Activated CD4-positive, alpha-beta T cell treated with anti-CD3 and anti-CD28 coated beads, Interleukin-2, amount 10 ng/mL, durations not matched to agents 24 days and 14 days (primary cell): ENCODE data around the gene B9D1. TPM values are rescaled to one million over a fixed set of nuclear protein-coding genes. Genes with fewer than 3 reads are reported as not detected.

Experiments
- DNase-seq: peaks from one replicate; pipeline ENCODE4 v3.0.0; 2022
- H3K27ac Mint-ChIP-seq: one replicate; pipeline ENCODE4 v1.8.0; 2022; ENCODE audit warnings: mild to moderate bottlenecking, mixed read lengths
- H3K27me3 Mint-ChIP-seq: one replicate; pipeline ENCODE4 v1.8.0; 2022; ENCODE audit warnings: mixed read lengths
- H3K36me3 Mint-ChIP-seq: one replicate; pipeline ENCODE4 v1.8.0; 2022; ENCODE audit warnings: low read depth, mild to moderate bottlenecking, mixed read lengths
- H3K4me1 Mint-ChIP-seq: one replicate; pipeline ENCODE4 v1.8.0; 2021; ENCODE audit warnings: mixed read lengths
- H3K4me3 Mint-ChIP-seq: one replicate; pipeline ENCODE4 v1.8.0; 2022; ENCODE audit warnings: mild to moderate bottlenecking, moderate library complexity, mixed read lengths
- H3K9me3 Mint-ChIP-seq: one replicate; pipeline ENCODE4 v1.8.0; 2021; ENCODE audit warnings: mixed read lengths
- intact Hi-C: fragments of 100-400 bp; cut with micrococcal nuclease; formaldehyde crosslinking; loops from one replicate; pipeline ENCODE4 v1.15.1; 2023
- total RNA-seq: library from RNA; stranded (reverse); gene quantifications from 2 replicates; pipeline ENCODE4 v1.2.3, GENCODE V29; 2022

Gene B9D1
- total RNA-seq, 1 donor from 2014 or later: 6.1 TPM

DNA sequence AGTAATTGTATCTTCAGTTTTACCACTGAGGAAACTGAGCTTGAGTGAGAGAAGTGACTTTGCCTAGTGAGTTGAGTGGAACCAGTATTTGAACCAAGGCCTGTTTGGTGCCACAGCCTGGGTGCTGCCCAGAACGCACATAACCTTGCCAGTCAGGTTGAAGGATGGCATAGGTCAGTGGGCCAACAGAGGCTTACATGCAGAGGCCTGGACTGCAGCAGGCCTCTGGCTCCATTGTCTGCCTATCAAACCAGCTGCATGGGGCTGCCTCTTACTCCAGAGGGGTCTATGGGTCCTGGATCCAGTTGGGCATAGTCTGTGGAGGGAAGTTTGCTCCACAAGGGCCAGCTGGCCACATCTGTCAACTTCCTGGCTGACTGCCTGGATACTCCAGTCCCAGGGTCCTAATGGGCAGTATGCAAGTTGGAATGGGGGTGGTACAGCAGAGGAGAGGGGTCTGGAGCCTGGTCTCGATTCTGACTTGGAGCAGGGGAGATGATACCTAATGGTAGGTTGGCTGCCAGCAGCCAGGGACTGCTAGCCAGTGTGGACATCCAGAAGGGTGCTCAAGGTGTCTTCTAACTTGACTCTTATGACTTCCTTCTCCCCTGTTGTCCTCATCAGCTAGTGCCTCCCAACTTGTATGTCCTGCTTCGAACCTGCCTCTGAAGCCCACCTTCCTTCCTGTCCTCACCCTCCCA is 37.4 kb upstream of the B9D1 start:
- H3K9me3 Mint-ChIP-seq: no peaks in the 10 kb centered on the region
- peaks cover 3% of the 10 kb centered on the region for H3K4me1 Mint-ChIP-seq
- intact Hi-C loops: no loop called here
- peaks cover 12% of the 10 kb centered on the region for H3K27me3 Mint-ChIP-seq
- no peak overlapping the region for H3K27ac Mint-ChIP-seq
- no peak for DNase-seq
- H3K36me3 Mint-ChIP-seq: no peaks in the 10 kb centered on the region
- no peak overlapping the region for H3K4me3 Mint-ChIP-seq

GRCh38 chr17:19398301-19399181 is 36.0 kb upstream of the B9D1 start:
- Mint-ChIP-seq H3K9me3 (no peaks in the 10 kb centered on the region), H3K36me3 (no peaks in the 10 kb centered on the region), H3K27ac (no peak overlapping the region), H3K27me3 (peaks cover 16% of the 10 kb centered on the region), H3K4me1 (peaks cover 3% of the 10 kb centered on the region), H3K4me3 (no peak overlapping the region)
- no peak for DNase-seq
- intact Hi-C loops: no loop called here

GRCh38 chr17:19397556-19398041 is 35.1 kb upstream of the B9D1 start:
- Mint-ChIP-seq H3K4me1 (peaks cover 3% of the 10 kb centered on the region), H3K9me3 (no peaks in the 10 kb centered on the region), H3K27ac (no peak overlapping the region), H3K27me3 (peaks cover 25% of the 10 kb centered on the region), H3K4me3 (no peak overlapping the region), H3K36me3 (no peaks in the 10 kb centered on the region)
- DNase-seq: no peak
- intact Hi-C loops: no loop called here

GRCh38 chr17:19392303-19392702 is 29.8 kb upstream of the B9D1 start:
- Mint-ChIP-seq H3K27ac (no peak overlapping the region), H3K9me3 (no peaks in the 10 kb centered on the region), H3K36me3 (no peaks in the 10 kb centered on the region), H3K4me1 (peaks cover 2% of the 10 kb centered on the region), H3K4me3 (no peak overlapping the region), H3K27me3 (peaks cover 34% of the 10 kb centered on the region)
- intact Hi-C loops: no loop called here
- DNase-seq: no peak

DNA sequence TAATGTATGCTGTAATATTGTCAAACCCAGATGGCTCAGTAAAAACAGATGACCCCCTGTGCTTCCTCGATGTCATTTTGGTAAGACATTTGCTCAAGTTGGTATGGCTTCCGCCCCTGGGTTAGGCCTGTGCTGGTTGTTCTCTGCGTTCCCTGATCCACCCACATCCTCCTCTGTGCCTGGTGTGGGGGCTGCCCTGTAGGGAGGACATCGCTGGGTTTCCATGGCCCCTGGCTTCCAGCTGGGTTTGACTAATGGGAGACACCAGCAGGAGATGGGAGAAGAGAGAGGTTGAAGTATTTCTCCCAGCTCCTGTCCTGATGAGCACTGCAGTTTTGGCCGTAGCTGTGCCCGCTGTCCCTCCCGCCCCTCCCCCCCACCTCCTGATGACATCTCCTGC is 28.9 kb upstream of the B9D1 start:
- H3K4me3 Mint-ChIP-seq: no peak overlapping the region
- H3K36me3 Mint-ChIP-seq: no peaks in the 10 kb centered on the region
- H3K27ac Mint-ChIP-seq: no peak overlapping the region
- H3K9me3 Mint-ChIP-seq: no peaks in the 10 kb centered on the region
- peaks cover 2% of the 10 kb centered on the region for H3K4me1 Mint-ChIP-seq
- intact Hi-C loops: no loop called here
- H3K27me3 Mint-ChIP-seq: peaks cover 29% of the 10 kb centered on the region
- DNase-seq: no peak

DNA sequence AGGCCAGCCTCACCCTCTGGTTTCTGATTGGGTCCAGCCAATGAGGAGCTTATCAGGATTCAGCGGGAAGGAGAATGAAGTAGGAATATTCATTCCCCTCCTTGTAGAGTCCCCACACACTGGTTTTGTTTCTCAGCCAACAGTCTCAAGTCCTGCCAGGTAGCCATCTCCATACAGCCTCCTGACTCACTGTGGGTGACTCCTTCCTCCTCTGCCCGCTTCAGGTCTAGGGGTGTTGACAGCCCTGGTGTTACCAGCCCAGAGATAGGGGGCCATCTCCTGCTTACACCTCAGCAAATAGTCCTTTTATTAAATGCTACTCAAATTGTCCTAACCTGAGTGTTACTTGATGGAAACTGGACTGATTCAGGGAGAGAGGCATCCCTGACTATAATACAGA is 28.4 kb upstream of the B9D1 start:
- Mint-ChIP-seq H3K27me3 (peaks cover 28% of the 10 kb centered on the region), H3K36me3 (no peaks in the 10 kb centered on the region), H3K9me3 (no peaks in the 10 kb centered on the region), H3K4me1 (peaks cover 2% of the 10 kb centered on the region), H3K27ac (no peak overlapping the region), H3K4me3 (no peak overlapping the region)
- no peak for DNase-seq
- intact Hi-C loops: no loop called here

GRCh38 chr17:19388791-19389785 is 26.6 kb upstream of the B9D1 start:
- H3K4me3 Mint-ChIP-seq: no peak overlapping the region
- peaks cover 8% of the 10 kb centered on the region for H3K36me3 Mint-ChIP-seq
- intact Hi-C loops: no loop called here
- peaks cover 18% of the 10 kb centered on the region for H3K27me3 Mint-ChIP-seq
- DNase-seq: no peak
- H3K27ac Mint-ChIP-seq: no peak overlapping the region
- H3K9me3 Mint-ChIP-seq: no peaks in the 10 kb centered on the region
- peaks cover 2% of the 10 kb centered on the region for H3K4me1 Mint-ChIP-seq

DNA sequence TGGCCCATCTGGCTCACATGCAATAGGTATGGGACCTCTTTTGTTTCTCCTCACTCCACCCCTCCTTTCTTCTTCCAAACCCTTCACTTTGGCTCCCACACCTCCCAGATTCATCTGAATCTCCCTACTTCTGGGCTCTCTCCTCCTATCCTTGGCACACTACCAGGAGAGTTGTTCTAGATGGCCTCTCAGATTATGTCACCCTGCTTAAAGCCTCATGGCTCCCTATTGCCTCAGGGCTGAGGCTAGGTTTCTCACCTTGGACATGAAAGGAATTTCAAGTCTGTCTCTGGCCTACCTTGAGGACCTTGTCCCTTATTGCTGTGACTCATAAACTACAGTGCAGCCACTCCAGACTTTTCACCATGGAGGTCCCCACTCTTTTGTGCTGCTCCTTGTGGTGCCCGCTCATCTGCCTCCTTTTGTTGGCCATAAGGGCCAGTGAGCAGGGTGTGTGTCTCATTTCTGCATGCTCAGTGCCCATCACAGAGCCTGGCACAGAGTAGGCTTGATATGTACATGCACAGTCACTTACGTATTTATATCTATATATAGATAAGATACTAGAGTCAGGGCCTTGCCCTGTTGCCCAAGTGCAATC is 25.5 kb upstream of the B9D1 start:
- Mint-ChIP-seq H3K36me3 (peaks cover 14% of the 10 kb centered on the region), H3K27me3 (peaks cover 12% of the 10 kb centered on the region), H3K9me3 (no peaks in the 10 kb centered on the region), H3K4me1 (peaks cover 2% of the 10 kb centered on the region), H3K4me3 (no peak overlapping the region), H3K27ac (no peak overlapping the region)
- intact Hi-C loops: no loop called here
- no peak for DNase-seq

DNA sequence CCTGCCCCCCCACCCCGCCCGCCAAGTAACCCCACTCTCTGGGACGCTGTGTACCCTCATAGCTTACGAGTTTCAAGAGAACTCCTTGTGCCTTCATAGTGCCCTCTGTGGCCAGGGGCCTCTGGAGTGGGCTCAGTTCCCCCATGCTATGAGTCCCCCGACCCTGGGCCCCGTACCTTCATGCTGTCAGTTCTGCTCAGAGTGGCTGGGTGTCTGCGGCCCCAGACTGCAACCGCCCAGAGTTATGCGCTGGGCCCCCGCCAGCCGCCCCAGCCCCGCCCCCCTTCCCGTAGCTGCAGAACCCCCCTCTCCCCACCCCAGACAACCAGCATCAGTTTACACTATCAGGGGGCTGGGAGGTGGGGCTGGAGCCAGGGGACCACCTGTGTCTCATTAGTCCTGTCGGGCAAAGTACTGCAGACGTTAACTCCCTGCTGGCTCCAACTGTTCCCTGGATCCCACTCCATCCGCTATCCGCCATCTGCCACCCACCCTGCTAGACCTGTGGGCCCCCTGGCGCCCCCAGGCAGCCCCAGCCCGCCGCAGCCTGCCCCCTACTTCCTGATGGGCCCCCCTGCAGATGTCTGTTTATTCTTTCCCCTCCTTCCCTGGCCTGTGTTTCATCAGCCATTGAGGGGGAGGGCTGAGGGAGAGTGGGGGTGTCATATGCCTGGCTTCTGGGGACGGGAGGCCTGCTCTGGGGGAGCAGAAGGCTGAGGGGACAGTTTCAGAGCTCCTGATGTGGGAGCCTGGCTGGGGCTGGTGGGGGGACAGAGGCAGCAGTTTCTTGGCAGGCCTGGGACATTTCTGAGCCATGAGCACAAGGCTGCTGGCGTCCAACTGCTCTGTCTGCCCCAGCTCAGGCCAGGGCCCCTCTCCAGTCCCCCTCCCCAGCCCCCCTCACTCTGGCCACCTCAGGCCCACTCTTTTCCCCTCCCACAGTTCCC is 24.7 kb upstream of the B9D1 start, which contains the start of gene MFAP4:
Gene MFAP4, minus strand, starts transcription at position 217 of the 947 bp plus-strand sequence. Its CDS starts 35 bp downstream, at position 182.
- intact Hi-C loops: no loop called here
- H3K27me3 Mint-ChIP-seq: peaks cover 8% of the 10 kb centered on the region
- no peak within 1 kb of the TSS for H3K27ac Mint-ChIP-seq
- no peak within 1 kb of the TSS for H3K4me3 Mint-ChIP-seq
- H3K36me3 Mint-ChIP-seq: peaks cover 16% of the 10 kb centered on the region
- no peak for DNase-seq
- H3K4me1 Mint-ChIP-seq: peaks cover 2% of the 10 kb centered on the region
- H3K9me3 Mint-ChIP-seq: no peaks in the 10 kb centered on the region

- Mint-ChIP-seq H3K4me1 (peaks cover 2% of the 10 kb centered on the region), H3K27me3 (peaks cover 8% of the 10 kb centered on the region), H3K4me3 (no peak overlapping the region), H3K27ac (no peak overlapping the region), H3K36me3 (peaks cover 19% of the 10 kb centered on the region), H3K9me3 (no peaks in the 10 kb centered on the region)
- intact Hi-C loops: no loop called here
- no peak for DNase-seq
These were observed 23.8 kb upstream of the B9D1 start for GRCh38 chr17:19386051-19386929.

GRCh38 chr17:19385521-19385983 is 23.0 kb upstream of the B9D1 start:
- no peak for DNase-seq

More at GRCh38 chr17:19385521-19385983, 23.0 kb upstream of the B9D1 start:
- peaks cover 26% of the 10 kb centered on the region for H3K36me3 Mint-ChIP-seq
- H3K27ac Mint-ChIP-seq: no peak overlapping the region
- H3K4me3 Mint-ChIP-seq: no peak overlapping the region
- no peaks in the 10 kb centered on the region for H3K9me3 Mint-ChIP-seq
- intact Hi-C loops: no loop called here
- peaks cover 2% of the 10 kb centered on the region for H3K4me1 Mint-ChIP-seq
- peaks cover 8% of the 10 kb centered on the region for H3K27me3 Mint-ChIP-seq
